Suppressor macrophage treated with lipopolysaccharide for 4 hours (primary cell): ENCODE data around the gene CSN3.

ENCODE experiments used
- DNase-seq: peaks from one replicate; pipeline ENCODE4 v3.0.0-alpha.2; 2020

The CSN3 gene

DNA sequence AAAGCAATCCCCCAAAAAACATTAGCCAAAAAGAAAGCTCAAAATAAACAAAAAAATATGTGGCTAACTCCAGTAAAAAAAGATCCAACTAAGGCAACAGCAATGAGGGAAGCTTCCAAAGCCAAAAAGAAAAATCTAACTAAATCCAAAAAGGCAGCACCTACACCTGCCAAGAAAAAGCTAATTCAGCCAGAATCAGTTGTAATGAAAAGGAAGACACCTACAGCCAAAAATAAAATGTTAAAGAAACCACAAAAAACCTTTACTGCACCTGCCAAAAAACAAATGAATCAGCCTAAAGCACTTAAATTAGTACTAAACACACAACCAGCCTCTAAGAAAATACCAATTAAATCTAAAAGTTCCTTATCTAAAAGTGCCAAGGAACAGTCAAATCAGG lies 55.2 kb downstream of the CSN3 start:
- no peak for DNase-seq

DNA sequence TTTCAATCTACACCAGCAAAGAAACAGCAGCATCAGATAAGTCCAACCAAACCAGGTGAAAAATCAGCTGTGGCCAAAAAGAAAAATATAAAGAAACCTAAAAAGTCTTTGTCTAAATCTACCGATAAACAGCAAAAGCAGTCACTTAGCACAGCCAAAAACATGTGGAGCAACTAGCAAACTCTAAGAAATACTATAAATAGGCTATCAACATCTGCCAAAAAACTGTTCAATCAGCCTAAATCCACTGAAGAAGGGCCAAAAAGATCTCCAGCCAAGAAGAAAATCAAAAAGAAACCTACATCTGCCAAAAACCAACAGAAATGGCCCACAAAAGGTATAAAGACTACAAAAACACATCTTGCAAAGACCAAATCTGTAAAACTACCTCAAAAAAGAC lies 55.7 kb downstream of the CSN3 start:
- no peak for DNase-seq

DNA sequence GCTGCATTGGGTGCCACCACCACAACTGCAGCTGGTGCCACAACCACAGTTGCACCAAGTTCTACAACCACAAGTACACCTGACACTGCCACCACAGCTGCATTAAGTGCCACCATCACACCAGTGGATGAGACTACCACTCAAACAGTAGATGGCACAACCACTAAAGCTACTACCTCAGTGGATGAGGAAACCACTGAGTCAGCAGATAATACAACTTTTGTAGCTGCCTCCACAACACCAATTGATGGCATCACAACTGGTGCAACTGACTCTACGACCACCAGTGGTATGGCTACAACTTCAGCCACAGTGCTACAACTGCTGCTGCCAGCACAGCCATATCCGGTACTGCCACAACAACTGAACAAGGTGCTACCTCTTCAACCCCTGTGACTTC lies 57.2 kb downstream of the CSN3 start:
- DNase-seq, result no peak

DNA sequence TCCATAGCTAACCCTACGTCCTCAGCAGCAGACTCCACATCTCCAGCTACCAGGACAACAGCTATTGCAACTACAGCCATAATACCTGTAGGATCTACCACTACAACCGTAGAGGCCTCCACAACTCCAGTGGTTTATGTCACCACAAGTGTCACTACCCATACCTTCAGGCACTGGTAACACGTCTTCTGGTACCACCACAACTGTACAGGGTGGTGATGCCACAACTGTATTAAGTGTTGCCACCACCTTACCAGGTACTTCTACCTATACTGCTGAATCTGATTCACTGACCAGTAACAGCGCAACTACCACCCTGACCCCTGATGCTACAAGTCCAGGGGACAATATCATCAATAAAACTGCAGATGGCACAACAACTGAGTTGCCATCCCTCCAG lies 57.8 kb downstream of the CSN3 start:
- DNase-seq, result no peak
